ENCODE data around the gene SUPT20HL1.
"Not testable (repeated sequence)": the region's sequence is repeated elsewhere in the genome, so short reads cannot be mapped to it uniquely, and the experiment has no call there.

Gene SUPT20HL1

DNA sequence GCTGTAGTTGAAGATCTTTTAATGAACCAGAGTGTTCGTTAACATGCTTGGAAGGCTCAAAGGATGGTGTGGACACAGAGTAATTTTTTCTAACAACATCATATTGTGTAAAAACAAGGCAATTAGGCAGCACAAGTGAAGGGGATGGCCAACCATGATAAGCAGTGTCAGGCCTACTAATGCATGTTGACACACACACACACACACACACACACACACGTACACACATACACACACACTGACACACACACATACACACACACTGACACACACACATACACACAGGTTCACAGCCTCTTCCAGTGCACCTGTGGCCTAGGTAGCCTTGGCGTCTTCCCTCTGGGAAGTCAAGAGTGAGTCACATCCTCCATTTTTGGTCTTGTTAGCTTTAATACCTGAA is at the start of gene SUPT20HL1:
Gene SUPT20HL1 (plus strand): TSS at position 368 of the 400 bp plus-strand sequence. CDS start 2,122 bp downstream, outside the sequence.
- no peak for DNase-seq (ENCODE audit: low read depth)

DNA sequence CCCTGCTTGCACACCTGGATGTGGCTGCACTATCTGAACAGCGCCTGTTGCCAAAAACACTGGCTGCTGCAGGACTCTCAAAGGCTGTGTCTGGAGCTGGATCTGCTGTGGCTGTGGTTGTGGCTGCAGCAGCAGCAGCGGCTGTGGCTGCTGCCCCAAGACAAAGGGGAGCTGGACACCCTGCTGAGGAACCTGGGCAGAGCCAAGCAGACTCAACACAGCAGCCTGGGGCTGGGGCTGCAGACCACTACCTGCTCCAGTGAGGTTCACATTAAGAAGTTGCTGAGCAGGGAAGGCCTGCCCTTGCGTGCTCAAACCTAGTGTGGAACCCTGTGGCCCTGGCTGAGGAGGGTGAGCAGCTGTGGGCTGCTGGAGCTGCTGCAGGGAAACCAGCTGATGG is 49.5 kb upstream of the SUPT20HL1 start:
- not testable (repeated sequence) for DNase-seq (ENCODE audit: low read depth)

DNA sequence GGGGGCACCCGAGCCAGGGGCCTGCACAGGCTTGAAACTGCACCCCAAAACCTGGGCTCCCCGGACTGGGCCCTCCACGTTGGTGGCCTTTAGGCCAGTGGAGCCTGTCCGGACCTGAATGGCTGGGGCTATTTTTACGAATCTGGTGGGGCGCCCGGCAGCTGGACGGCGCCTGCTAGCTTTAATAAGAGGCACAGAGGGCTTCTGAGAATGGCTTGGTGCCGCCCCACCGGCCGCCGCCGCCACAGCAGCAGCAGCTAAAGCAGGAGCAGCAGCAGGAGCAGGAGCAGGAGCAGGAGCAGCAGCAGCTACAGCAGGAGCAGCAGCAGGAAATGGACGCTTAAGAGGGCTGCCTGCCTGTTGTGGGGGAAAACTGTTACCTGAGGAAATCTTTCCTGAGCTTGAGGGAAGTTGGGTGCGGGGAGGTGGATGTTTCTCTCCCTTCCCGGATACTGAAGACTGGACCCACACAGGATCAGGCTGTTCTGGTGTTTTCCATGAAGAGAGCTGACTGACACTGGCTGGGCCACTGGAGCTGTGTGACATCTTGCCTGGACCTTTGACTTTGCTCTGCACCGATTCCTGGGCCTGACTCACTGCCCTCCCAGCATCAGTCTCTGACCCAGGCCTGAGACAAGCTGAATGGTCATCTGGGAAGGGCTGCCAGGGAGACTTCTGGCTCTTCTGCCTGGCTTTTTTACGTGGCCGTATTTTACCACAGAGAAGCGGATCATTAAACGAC is 48.8 kb upstream of the SUPT20HL1 start:
- DNase-seq (ENCODE audit: low read depth), result not testable (repeated sequence)

DNA sequence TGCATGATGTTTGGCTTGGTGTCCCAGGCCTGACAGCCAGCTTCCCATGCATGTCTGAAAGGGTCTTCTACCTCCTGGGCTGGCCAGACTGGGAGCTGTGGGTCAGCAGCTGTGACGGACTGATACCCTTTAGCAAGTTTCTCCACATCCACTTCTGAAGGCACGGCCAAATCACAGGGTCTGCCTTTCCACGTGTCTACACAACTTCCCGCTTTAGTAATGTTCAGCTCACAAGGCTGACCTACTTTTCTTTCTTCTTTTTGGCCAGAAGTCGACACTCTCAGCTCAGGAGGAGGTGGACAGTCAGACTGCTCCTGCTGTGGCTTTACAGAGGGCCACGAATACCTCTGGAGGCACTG is 48.2 kb upstream of the SUPT20HL1 start:
- not testable (repeated sequence) for DNase-seq (ENCODE audit: low read depth)

DNA sequence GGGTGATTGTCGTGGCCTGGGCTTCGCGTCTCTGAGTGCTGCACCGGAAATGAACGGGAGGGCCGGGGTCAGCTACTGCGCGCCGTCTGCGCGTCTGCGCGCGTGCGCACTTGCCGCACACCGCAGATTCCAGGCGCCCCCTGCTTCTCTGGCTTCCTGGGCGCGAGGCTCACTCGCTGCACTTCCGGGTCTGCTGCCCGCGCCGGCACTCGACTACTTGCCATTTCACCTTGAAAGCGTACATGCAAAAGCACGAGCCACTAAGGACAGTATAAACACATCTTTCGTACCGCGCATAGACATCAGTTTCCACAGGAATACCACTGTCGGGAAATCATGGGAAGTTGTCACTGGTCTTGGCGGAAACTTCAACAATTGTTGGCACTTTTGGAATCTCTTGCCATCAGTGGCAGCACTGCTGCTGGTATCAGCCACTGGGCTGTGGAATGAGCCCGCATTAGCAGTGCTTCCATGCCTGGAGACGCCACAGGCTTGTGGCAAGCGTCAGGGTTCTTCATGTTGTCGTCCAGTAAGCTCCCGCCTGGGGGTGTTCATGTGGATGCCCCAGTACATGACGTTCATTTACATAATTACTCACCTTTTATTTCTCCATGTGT is 46.3 kb upstream of the SUPT20HL1 start, which contains the start of gene SUPT20HL2:
Gene SUPT20HL2 (minus strand): TSS at position 51 of the 617 bp plus-strand sequence. CDS start 754 bp downstream, outside the sequence.
- no peak for DNase-seq (ENCODE audit: low read depth)

GRCh38 chrX:24316111-24316510 is 44.3 kb upstream of the SUPT20HL1 start:
- DNase-seq (ENCODE audit: low read depth), result no peak

- DNase-seq (ENCODE audit: low read depth), result no peak
These were observed 42.9 kb upstream of the SUPT20HL1 start for GRCh38 chrX:24317567-24317966.

- DNase-seq (ENCODE audit: low read depth), result no peak
These were observed 38.6 kb upstream of the SUPT20HL1 start for GRCh38 chrX:24321741-24322395.

DNA sequence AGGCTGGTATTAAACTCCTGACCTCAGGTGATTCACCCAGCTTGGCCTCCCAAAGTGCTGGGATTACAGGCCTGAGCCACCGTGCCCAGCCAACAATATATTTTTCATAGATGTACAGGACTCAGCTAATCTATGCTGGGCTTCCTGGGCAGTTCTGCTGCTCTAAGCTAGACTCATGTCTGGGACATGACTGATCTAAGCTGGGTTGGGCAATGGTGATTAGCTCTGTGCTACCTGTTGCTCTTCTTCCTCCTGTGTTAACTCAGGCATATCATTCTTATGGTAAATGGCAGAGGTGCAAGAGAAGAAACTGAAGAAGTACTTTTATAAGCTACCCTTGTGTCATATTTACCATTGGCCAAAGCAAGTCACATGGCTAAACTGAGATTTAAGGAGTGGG is 35.2 kb upstream of the SUPT20HL1 start:
- no peak for DNase-seq (ENCODE audit: low read depth)

GRCh38 chrX:24332878-24333277 is 27.6 kb upstream of the SUPT20HL1 start:
- no peak for DNase-seq (ENCODE audit: low read depth)

GRCh38 chrX:24333371-24333770 is 27.1 kb upstream of the SUPT20HL1 start:
- DNase-seq (ENCODE audit: low read depth), result no peak

GRCh38 chrX:24334461-24334860 is 26.0 kb upstream of the SUPT20HL1 start:
- DNase-seq (ENCODE audit: low read depth), result no peak

DNA sequence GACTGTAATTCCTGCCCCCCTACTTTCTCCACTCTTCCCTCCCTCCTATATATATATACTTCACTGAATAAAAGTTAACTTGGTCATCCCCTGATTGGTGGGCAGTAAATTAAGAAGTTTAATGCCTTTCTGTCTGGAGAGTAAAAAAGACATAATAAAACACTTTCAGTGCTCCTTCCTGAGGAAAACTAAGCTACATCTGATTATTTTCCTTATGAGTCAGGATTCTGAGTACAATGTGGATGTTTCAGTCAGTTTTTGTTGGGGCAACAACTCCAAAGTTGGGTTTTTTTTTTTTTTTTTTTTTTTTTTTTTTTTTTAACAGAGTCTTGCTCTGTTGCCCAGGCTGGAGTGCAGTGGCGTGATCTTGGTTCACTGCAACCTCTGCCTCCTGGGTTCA is 24.6 kb upstream of the SUPT20HL1 start:
- DNase-seq (ENCODE audit: low read depth), result no peak

DNA sequence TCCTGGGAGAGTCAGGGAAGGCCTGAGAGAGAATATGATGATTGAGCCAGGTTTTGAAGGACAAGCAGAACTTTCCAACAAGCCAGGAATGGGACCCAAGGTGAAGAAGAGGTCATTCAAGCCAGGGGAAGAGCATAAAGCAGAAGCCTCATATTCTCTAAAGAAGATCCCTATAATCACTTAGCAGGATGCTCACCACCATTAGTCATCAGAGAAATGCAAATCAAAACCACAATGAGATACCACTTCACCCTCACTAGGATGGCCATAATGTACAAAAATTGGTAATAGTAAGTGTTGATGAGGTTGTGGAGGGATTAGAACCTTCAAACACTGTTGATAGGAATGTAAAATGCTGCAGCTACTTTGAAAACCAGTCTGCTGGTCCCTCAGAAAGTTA is 20.5 kb upstream of the SUPT20HL1 start:
- no peak for DNase-seq (ENCODE audit: low read depth)

GRCh38 chrX:24340501-24340900 is 19.9 kb upstream of the SUPT20HL1 start:
- no peak for DNase-seq (ENCODE audit: low read depth)

GRCh38 chrX:24341795-24342194 is 18.6 kb upstream of the SUPT20HL1 start:
- DNase-seq (ENCODE audit: low read depth), result no peak

- no peak for DNase-seq (ENCODE audit: low read depth)
These were observed 16.7 kb upstream of the SUPT20HL1 start for GRCh38 chrX:24343719-24344118.

GRCh38 chrX:24347881-24348280 is 12.6 kb upstream of the SUPT20HL1 start:
- DNase-seq (ENCODE audit: low read depth), result no peak

GRCh38 chrX:24350217-24350616 is 10.2 kb upstream of the SUPT20HL1 start:
- no peak for DNase-seq (ENCODE audit: low read depth)

GRCh38 chrX:24355095-24355494 is 5.3 kb upstream of the SUPT20HL1 start:
- DNase-seq (ENCODE audit: low read depth), result no peak

GRCh38 chrX:24357106-24357505 is 3.3 kb upstream of the SUPT20HL1 start:
- DNase-seq (ENCODE audit: low read depth), result no peak

DNA sequence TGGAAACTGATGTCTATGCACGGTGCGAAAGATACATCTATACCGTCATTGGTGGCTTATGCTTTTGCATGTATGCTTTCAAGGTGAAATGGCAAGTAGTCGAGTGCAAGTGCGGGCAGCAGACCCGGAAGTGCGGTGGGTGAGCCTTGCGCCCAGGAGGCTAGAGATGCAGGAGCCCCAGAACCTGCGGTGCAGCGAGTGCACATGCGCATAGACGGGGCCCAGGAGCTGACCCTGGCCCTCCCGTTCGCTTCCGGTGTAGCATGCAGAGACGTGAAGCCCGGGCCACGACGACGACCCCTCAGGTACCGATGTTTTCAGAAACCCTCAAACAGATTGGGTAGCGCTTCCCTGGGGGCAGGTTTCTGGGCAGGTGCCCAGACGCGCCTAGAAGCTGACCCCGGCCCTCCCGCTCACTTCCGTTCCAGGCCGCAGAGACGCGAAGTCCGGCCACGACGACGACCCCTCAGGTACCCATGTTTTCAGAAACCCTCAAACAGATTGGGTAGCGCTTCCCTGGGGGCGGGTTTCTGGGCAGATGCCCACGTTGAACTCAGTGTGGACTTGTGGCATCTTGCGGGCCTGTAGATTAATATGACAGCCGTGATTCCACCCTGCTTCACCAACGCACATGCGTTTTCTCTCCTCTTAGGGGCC is 1.8 kb downstream of the SUPT20HL1 start:
- DNase-seq (ENCODE audit: low read depth), result not testable (repeated sequence)

Measured in stimulated activated CD8-positive, alpha-beta memory T cell treated with anti-CD3 and anti-CD28 coated beads, Interleukin-12 subunit alpha, Interleukin-12 subunit beta, amount 100 ng/mL, for 4 hours (primary cell).